GM12878 (cell line): ENCODE data around the gene SLC3A2.

ENCODE experiments used
- BMI1 ChIP-seq: fragments of 450-650 bp; IDR thresholded peaks from 2 replicates; pipeline ENCODE4 v1.6.1; 2016; ENCODE audit warnings: mild to moderate bottlenecking, moderate library complexity, borderline replicate concordance
- EP300 ChIP-seq, 2 experiments: fragments of 150-350 bp in 1 of 2; IDR thresholded peaks; 2 replicates each; pipeline ENCODE4 v1.6.1; 2011 to 2012; ENCODE audit warnings: low read depth in 2 of 2, low read length in 2 of 2, borderline replicate concordance in 1 of 2, improper control_type of control experiment in 1 of 2, inconsistent platforms in 1 of 2; ENCODE audit not compliant: control insufficient read depth in 1 of 2
- ESRRA ChIP-seq: IDR thresholded peaks from 2 replicates; pipeline ENCODE4 v1.6.1; 2012; ENCODE audit warnings: mild to moderate bottlenecking, low read length, improper control_type of control experiment
- ETV6 ChIP-seq, 2 experiments: fragments of 450-650 bp in 1 of 2; IDR thresholded peaks in 1 of 2; conservative IDR thresholded peaks in 1 of 2; 2 replicates each; pipeline ENCODE4 v1.6.1; 2014; ENCODE audit warnings: antibody characterized with exemption in 1 of 2, borderline replicate concordance in 1 of 2, low read depth in 1 of 2, mild to moderate bottlenecking in 1 of 2, moderate library complexity in 1 of 2
- EZH2 ChIP-seq: IDR thresholded peaks from 2 replicates; pipeline ENCODE4 v1.6.1; 2012; ENCODE audit warnings: low read depth, mild to moderate bottlenecking, control low read depth, inconsistent platforms, low read length, borderline replicate concordance; ENCODE audit not compliant: control insufficient read depth
- FOXM1 ChIP-seq: IDR thresholded peaks from 2 replicates; pipeline ENCODE4 v1.6.1; 2012; ENCODE audit warnings: low read depth, mild to moderate bottlenecking, inconsistent platforms, low read length, moderate library complexity
- POLR2AphosphoS5 ChIP-seq: IDR thresholded peaks from 2 replicates; pipeline ENCODE4 v1.6.1; 2011; ENCODE audit warnings: mild to moderate bottlenecking, low read length, inconsistent platforms
- RAD21 ChIP-seq: IDR thresholded peaks from 2 replicates; pipeline ENCODE4 v1.6.1; 2011; ENCODE audit warnings: mild to moderate bottlenecking, low read depth, low read length, moderate library complexity; ENCODE audit not compliant: insufficient read depth
- SMAD1 ChIP-seq: fragments of 450-650 bp; IDR thresholded peaks from 2 replicates; pipeline ENCODE4 v1.6.1; 2018; ENCODE audit warnings: mild to moderate bottlenecking, low read depth; ENCODE audit not compliant: partially characterized antibody
- TCF12 ChIP-seq: IDR thresholded peaks from 2 replicates; pipeline ENCODE4 v1.6.1; 2011; ENCODE audit warnings: low read depth, mild to moderate bottlenecking, low read length
- TF ChIP-seq, protein P1 (sequence below), 3 experiments: IDR thresholded peaks in 2 of 3; conservative IDR thresholded peaks in 1 of 3; 2 replicates each; pipeline ENCODE4 v1.5.1; 2011; ENCODE audit warnings: low read depth in 3 of 3, low read length in 3 of 3, mild to moderate bottlenecking in 3 of 3, control low read depth in 2 of 3, moderate library complexity in 2 of 3, inconsistent platforms in 1 of 3, mixed read lengths in 1 of 3; ENCODE audit not compliant: control insufficient read depth in 2 of 3, insufficient read depth in 1 of 3; ENCODE audit errors: extremely low read depth in 1 of 3
- TF ChIP-seq, protein P2 (sequence below): IDR thresholded peaks from 2 replicates; pipeline ENCODE4 v1.6.1; 2011; ENCODE audit warnings: low read depth, low read length, improper control_type of control experiment, borderline replicate concordance

DNA sequence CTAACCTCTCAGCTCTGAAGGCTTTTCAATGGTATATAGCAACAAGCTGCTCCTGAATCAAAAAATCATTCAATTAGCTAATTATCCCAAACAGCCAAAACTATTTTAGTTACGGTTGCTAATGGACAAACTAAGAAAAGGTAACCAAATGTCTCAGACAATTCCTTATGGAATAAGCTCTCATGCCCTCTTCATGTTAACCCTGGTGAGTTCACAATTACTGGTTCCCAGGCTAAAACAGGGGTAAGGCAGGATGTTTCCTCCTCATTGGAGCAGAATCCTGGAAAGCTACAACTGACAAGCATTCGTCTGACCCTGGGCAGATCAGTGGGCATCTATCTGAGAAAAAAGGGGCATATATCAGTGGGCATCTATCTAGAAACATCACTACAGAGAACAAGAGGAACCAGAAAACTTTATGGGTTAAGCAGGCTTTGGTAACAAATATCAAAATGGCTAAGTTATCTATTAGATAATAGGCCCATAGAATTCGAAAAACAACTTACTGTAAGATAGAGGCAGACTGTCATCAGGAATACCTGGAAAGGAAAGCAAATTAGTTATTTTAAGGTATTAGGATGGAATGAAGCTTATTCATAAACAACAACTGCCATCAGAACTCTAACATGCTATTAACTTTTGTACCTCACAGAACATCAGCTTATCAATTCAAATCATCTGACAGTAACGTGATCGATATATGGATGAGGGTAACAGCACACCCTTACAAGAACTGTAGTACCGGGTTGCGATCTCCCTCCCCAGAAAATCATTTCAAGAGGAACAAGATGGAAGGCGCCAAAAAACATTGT, 26.5 kb upstream of the SLC3A2 start:
- TF ChIP-seq FOXM1 (no peak), TCF12 (no peak), EZH2 (no peak), ETV6 (conservative IDR thresholded peaks at IDR 0.05 in 1 of 2, IDR thresholded peaks at IDR 0.05 in 1 of 2; ENCODE audit: borderline replicate concordance in 1 of 2, low read depth in 1 of 2) (no peak), ESRRA (no peak), POLR2AphosphoS5 (no peak), BMI1 (no peak), EP300 (IDR thresholded peaks at IDR 0.05; ENCODE audit: borderline replicate concordance in 1 of 2, control insufficient read depth in 1 of 2, low read depth in 2 of 2, low read length in 2 of 2) (no peak), SMAD1 (no peak), RAD21 (no peak)
- TF ChIP-seq, protein P1, sequence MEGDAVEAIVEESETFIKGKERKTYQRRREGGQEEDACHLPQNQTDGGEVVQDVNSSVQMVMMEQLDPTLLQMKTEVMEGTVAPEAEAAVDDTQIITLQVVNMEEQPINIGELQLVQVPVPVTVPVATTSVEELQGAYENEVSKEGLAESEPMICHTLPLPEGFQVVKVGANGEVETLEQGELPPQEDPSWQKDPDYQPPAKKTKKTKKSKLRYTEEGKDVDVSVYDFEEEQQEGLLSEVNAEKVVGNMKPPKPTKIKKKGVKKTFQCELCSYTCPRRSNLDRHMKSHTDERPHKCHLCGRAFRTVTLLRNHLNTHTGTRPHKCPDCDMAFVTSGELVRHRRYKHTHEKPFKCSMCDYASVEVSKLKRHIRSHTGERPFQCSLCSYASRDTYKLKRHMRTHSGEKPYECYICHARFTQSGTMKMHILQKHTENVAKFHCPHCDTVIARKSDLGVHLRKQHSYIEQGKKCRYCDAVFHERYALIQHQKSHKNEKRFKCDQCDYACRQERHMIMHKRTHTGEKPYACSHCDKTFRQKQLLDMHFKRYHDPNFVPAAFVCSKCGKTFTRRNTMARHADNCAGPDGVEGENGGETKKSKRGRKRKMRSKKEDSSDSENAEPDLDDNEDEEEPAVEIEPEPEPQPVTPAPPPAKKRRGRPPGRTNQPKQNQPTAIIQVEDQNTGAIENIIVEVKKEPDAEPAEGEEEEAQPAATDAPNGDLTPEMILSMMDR (IDR thresholded peaks at IDR 0.05 in 2 of 3, conservative IDR thresholded peaks at IDR 0.05 in 1 of 3; ENCODE audit: control insufficient read depth in 2 of 3, extremely low read depth in 1 of 3, insufficient read depth in 1 of 3, low read depth in 3 of 3, low read length in 3 of 3), result no peak
- TF ChIP-seq, protein P2, sequence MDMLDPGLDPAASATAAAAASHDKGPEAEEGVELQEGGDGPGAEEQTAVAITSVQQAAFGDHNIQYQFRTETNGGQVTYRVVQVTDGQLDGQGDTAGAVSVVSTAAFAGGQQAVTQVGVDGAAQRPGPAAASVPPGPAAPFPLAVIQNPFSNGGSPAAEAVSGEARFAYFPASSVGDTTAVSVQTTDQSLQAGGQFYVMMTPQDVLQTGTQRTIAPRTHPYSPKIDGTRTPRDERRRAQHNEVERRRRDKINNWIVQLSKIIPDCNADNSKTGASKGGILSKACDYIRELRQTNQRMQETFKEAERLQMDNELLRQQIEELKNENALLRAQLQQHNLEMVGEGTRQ, result no peak
